Peyer's patch (tissue), 4 donors: ENCODE results near the gene CTSH.

Experiments used
- POLR2A ChIP-seq, 2 donors: fragments of 450-650 bp; IDR thresholded peaks; one replicate each; pipeline ENCODE4 v1.5.1; 2017; ENCODE audit warnings: antibody characterized with exemption in 2 of 2, mild to moderate bottlenecking in 2 of 2, moderate library complexity in 2 of 2
- TF ChIP-seq, protein P1 (sequence below), 6 experiments: fragments of 450-650 bp in 4 of 6; fragments of 200-600 bp in 2 of 6; sonication (generic) in 1 of 6; IDR thresholded peaks; one replicate each; pipeline ENCODE4 v1.5.1; 2017 to 2019; ENCODE audit warnings: antibody characterized with exemption in 6 of 6, mild to moderate bottlenecking in 3 of 6, moderate library complexity in 1 of 6

DNA sequence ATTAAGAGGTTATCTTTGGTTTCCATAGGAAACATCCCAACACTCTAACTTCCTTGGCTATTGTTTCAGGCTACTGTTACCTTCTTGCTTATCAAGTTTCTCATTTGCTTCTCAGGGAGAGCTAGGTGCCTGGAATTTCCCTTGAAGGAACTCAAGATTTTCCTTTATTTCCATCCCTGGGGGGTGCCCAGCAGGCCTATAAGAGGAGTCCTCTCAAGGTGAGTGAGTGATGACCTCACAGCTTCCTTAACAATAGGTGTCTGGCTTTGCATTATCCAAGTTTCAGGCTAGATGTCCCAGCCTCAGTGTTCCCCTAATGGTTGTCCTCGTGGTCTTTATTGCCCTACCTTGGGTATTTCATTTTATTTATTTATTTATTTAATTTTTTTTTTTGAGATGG, 12.1 kb upstream of the CTSH start:
- TF ChIP-seq, protein P1, sequence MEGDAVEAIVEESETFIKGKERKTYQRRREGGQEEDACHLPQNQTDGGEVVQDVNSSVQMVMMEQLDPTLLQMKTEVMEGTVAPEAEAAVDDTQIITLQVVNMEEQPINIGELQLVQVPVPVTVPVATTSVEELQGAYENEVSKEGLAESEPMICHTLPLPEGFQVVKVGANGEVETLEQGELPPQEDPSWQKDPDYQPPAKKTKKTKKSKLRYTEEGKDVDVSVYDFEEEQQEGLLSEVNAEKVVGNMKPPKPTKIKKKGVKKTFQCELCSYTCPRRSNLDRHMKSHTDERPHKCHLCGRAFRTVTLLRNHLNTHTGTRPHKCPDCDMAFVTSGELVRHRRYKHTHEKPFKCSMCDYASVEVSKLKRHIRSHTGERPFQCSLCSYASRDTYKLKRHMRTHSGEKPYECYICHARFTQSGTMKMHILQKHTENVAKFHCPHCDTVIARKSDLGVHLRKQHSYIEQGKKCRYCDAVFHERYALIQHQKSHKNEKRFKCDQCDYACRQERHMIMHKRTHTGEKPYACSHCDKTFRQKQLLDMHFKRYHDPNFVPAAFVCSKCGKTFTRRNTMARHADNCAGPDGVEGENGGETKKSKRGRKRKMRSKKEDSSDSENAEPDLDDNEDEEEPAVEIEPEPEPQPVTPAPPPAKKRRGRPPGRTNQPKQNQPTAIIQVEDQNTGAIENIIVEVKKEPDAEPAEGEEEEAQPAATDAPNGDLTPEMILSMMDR (IDR thresholded peaks at IDR 0.05), result no peak
- no peak for TF ChIP-seq POLR2A (IDR thresholded peaks at IDR 0.05)
